H1 (cell line): ENCODE results near the gene PTPN1. TPM values are rescaled to one million over a fixed set of nuclear protein-coding genes. Genes with fewer than 3 reads are reported as not detected.

ENCODE experiments used
- CHD7 ChIP-seq: fragments of 300-600 bp; sonication (generic); IDR thresholded peaks from 2 replicates; pipeline ENCODE4 v1.7.1; 2012; ENCODE audit warnings: low read length, moderate library complexity, mild to moderate bottlenecking, inconsistent platforms; ENCODE audit not compliant: insufficient replicate concordance
- GTF2F1 ChIP-seq: IDR thresholded peaks from 2 replicates; pipeline ENCODE4 v1.6.1; 2012; ENCODE audit warnings: low read depth, low read length, improper control_type of control experiment, borderline replicate concordance
- KDM1A ChIP-seq: fragments of 200-600, 300-600 bp; sonication (generic); IDR thresholded peaks from 2 replicates; pipeline ENCODE4 v1.7.1; 2016; ENCODE audit warnings: mild to moderate bottlenecking, low read length, borderline replicate concordance
- NRF1 ChIP-seq: IDR thresholded peaks from 2 replicates; pipeline ENCODE4 v1.6.1; 2011; ENCODE audit warnings: mild to moderate bottlenecking, low read depth, low read length, improper control_type of control experiment
- SIN3A ChIP-seq, 2 experiments: IDR thresholded peaks in 1 of 2; conservative IDR thresholded peaks in 1 of 2; 2 replicates each; pipeline ENCODE4 v1.6.1; 2011 to 2012; ENCODE audit warnings: low read length in 2 of 2, improper control_type of control experiment in 1 of 2, low read depth in 1 of 2, mild to moderate bottlenecking in 1 of 2
- TAF1 ChIP-seq: IDR thresholded peaks from 2 replicates; pipeline ENCODE4 v1.6.1; 2011; ENCODE audit warnings: mild to moderate bottlenecking, low read depth, low read length
- polyA plus RNA-seq, 7 experiments: library from polyadenylated mRNA; depleted of rRNA in 3 of 7; stranded (reverse) in 5 of 7; unstranded in 2 of 7; fragments of >200 nt in 5 of 7; fragments of 200-250 nt in 2 of 7; gene quantifications; 1 replicate in 5 of 7; 2 replicates in 1 of 7; 4 replicates in 1 of 7; pipeline versions ENCODE4 v1.2.1 to v1.2.3, GENCODE V29; 2011 to 2013; ENCODE audit warnings: missing spikeins in 2 of 7, mixed read lengths in 2 of 7
- total RNA-seq: library from RNA; stranded (reverse); fragmentation: NEBNext Ultra II Directional; extraction: Animal tissue kit (Norgen Biotek cat#: 25700); gene quantifications from 2 replicates; pipeline ENCODE4 v1.2.1, GENCODE V29; 2021

The PTPN1 gene
- total and polyA plus RNA-seq, 2 of the 8 experiments (the other 6 are each of a cell fraction or from before 2014, with no cell fraction given) = 18.6 to 32.1 TPM

GRCh38 chr20:50563133-50563944 is 53.2 kb downstream of the PTPN1 start (continued):
- TF ChIP-seq CHD7 (no peak), SIN3A (conservative IDR thresholded peaks at IDR 0.05 in 1 of 2, IDR thresholded peaks at IDR 0.05 in 1 of 2; ENCODE audit: low read depth in 1 of 2, low read length in 2 of 2) (no peak), TAF1 (no peak), GTF2F1 (no peak), KDM1A (no peak), NRF1 (no peak)
- TF ChIP-seq, all 59 proteins: peak for 0
